Smooth muscle cell of the coronary artery (primary cell): ENCODE data around the gene SMARCC1. TPM values are rescaled to one million over a fixed set of nuclear protein-coding genes. Genes with fewer than 3 reads are reported as not detected.

Experiments used
- total RNA-seq: library from RNA; depleted of rRNA; stranded (reverse); fragments of >200 nt; gene quantifications from 2 replicates; pipeline ENCODE4 v1.2.3, GENCODE V29; 2014; ENCODE audit warnings: low replicate concordance

The SMARCC1 gene
- total RNA-seq: 26.8 and 29.5 TPM in 2 replicates

DNA sequence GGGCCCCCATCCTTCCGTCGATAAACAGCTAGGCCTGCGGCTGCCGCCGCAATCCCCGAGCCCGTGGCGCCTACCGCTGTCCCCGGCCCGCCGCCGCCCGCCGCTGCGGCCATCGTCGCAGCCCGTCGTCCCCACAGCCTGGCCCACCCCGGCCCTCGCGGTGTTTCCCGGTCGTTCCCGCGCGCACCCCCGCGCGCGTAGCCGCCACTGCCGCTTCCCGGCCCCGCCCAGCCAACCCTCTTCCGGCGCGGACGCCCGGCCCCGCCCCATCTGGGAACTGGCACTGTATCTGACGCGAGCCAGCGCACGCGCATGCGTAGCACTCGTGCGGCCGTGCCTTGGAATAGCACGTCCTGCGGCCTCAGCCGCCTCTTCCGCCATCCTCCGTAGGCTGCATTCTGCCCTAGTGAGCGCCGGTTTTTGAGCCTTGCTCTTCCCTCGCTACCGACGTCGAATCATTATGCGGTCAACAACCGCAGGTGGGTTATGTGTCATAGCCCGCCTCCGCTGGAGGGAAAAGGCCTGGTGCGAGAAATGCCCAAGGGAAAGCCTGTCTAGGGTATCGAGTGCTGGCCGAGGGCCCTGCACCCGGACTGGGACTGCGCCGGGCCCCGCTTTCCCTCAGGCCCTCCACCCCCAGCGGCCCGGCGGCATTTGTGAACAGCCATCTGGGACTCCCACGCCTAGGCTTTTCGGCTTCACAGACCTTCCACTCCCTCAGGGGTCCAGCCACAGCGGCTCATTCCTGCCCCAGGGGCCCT lies at the start of gene SMARCC1:
TSS of gene SMARCC1 (minus strand) at position 209 of the 761 bp plus-strand sequence. CDS start at position 113, 96 bp downstream.

GRCh38 chr3:47802734-47803479 lies 21.2 kb upstream of the SMARCC1 start, which contains the start of gene DHX30:
Gene DHX30 (plus strand): TSS chr3:47803138. CDS start chr3:47810684, 7,546 bp downstream.

GRCh38 chr3:47578691-47579632 lies 202.7 kb downstream of the SMARCC1 start, which contains the start of gene CSPG5:
Gene CSPG5 (minus strand): TSS chr3:47578865. CDS start chr3:47578693, 172 bp downstream.

Other genes starting within 250 kb of the SMARCC1 start
- gene CSPG5, start 203.0 kb downstream of the SMARCC1 start, total RNA-seq: 0.12 and 0.15 TPM in 2 replicates
- 43.3 and 52.5 TPM in 2 replicates for gene DHX30, start 21.2 kb upstream of the SMARCC1 start, total RNA-seq
- 38.5 and 67.9 TPM in 2 replicates for gene MAP4, start 234.5 kb upstream of the SMARCC1 start, total RNA-seq